ENCODE data around the gene HMG20A. TPM values are rescaled to one million over a fixed set of nuclear protein-coding genes. Genes with fewer than 3 reads are reported as not detected.
A peak's percentile ranks its signal among the peaks of the same experiment; 100 is the strongest.

The HMG20A gene
- total RNA-seq, 1 donor from 2014 or later = 48.6 TPM

DNA sequence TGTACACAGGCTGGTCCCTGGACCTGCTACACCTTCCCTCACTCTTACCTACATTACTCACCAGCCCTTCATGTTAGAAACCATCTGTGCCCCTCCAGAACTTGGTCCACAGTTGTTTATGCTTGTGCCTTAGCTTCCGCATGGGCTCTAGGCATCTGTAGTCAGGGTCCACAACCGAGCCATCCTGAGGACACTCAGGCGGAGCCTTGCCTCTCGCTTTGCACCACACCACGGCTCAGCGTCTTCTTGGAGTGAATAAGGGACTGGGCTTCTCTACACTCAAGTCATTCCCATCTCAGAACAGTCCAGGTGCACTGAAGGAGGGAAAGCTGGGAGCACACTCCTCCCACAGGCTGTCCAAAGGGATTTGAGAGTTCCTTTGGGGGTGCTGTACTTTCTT is 97.8 kb downstream of the HMG20A start:
- no peak for DNase-seq (ENCODE audit: low read depth)

DNA sequence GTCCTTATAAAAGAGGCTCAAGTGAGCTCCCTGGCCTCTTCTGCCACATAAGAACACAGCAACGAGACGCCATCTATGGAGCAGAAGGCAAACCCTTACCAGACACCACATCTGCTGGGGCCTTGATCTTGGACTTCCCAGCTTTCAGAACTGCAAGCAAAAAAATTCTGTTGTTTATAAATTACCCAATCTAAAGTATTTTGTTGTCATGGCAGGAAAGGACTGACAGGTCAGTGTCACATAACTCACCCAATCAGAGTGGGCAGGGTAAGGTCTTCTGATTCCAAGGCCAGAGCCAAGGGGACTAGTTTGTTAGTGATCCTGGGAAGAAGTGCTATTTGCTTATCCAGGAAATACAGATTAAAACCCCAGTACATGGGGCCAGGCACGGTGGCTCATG is 98.9 kb downstream of the HMG20A start:
- DNase-seq (ENCODE audit: low read depth) = no peak

DNA sequence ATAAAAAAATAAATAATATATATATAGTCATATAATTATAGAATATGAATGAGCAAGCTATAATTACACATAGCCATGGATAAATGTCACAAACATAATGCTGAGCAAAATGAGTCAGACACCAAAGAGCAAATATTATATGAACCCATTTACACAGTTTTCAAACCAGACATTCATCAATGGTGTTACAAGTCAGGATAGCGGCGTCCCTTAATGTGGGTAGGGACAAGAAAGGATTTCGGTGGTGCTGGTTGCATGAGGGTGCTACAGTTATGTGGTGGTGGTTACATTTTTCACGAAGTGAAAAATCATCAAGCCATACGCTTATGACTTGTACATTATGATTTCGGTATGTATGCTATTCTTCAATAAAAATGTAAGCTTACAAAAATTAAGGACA is 100.5 kb downstream of the HMG20A start:
- no peak for DNase-seq (ENCODE audit: low read depth)

DNA sequence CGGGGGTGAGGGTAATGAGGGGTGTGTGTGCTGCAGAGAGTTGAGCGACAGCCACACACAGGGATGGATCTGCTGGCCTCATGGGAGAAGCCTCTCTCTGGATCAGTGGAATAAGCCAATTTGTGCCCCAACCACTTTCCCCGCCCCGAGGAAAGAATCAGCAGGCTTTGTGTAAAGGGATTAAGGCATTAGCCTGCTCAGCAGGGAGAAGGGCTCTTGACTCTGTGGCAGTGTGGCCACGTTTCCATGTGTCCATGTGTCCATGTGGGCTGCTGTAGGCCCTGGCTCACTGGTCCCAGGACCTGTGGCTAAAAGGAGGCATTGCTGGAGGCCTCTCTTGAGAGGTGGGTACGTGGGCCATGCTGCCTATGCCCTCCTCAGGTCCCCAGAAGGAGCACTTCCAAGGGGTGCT is 104.7 kb downstream of the HMG20A start:
- no peak for DNase-seq (ENCODE audit: low read depth)

DNA sequence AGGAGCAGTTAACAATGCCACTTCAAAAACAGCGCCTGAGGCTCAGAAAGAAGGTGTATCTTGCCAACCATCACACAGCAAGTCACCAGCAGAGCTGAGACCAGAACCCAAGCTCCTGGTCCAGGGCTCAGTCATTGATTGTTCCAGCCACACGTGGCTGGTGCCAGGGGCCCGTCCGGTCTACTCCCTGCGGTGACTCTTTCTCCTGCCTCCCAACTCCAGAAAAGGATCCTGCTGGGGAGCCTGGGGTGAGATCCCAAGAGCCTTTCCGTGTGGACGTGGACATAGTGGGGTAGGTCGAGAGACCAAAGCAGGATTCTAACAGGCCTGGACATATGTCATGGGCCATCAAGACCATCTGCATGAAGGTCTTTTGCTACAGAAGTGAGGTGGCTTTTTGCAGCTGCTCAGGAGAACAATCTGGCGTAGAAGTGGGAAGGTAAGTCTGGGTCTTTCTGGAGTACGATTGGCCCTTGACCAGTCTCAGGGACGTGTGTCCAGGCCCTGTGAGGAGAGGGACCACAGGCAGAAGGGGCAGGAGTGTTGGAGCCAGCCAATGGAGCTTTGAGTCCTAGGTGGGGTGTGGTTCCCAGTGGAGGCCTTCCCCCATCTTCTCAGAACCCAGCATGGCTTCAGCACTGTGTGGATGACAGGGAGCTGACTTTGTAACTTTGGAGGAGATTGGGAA is 105.4 kb downstream of the HMG20A start:
- no peak for DNase-seq (ENCODE audit: low read depth)

DNA sequence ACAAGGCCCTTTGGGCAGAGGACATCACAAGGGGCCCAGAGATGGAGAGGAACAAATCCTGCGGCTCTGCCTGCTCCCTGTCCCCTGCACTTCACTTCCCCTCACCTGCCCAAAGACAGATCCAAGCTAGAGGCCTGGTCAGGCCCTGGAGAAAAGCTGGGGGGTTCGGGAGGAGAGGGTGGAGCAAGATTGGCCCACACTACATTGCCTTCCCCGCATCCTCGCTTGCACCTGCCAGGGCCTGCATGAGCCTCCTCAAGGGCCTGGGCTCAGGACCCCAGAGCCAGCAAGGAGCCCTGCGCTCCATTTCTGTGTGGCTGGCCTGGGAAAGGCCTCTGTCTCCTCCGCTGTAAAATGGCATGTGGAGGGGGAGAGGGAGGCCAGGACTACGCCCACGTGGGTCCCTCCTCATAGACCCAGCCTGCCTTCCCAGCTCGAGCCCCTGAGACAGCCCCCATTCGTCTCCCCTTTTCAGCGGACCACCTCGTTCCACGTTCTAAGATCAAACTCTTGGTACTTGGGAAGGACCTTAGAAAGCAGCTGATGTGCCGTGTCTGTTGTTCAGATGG is 106.0 kb downstream of the HMG20A start:
- no peak for DNase-seq (ENCODE audit: low read depth)

DNA sequence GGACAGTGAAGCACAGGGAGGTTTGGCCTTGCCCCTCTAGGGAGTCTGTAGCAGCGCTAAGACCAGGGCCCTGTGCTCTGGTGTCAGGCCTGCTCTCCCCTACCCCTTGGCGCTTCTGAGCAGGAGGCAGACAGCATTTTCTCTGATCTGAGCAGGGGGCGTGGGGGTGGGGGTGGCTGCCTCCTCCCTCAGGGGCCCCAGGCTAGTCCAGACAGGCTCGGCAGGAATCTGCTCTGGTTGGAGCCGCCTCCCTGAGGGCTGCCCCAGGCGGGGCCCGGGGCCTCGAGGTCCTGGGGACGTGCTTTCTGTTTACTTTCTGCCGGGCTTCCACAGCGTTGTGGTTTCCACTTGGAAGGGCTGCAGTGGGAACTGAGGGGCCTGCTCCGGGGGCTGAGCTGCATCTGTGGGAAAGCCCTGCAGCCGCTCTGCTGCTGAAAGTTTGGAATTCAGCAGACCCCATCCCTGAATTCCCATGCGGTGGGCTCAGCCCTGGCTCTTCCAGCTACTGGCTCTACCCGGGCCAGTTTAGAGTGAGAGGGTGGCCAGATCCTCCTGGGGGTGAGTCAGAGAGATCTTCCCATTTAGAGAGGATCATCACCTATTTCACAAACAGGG is 106.6 kb downstream of the HMG20A start:
- no peak for DNase-seq (ENCODE audit: low read depth)

DNA sequence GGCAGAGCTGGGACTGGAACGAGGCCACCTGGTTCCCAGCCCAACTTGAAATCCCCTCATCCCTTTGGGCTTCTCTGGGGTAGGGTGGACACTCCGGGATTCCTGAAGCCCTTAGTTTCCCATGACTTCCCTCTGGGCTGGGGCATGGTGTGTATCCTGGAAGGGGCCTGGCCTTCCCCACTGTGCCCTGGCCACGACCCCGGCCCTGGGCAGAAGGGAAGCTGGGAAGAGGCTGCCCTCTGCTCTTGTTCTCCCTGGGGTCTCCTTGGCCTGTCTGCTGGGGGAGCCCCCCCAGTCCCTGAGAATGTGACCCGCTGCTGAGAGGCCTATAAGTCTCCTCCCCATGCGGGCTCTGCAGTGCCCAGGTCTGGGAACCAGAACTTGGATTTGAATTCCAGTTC is 107.1 kb downstream of the HMG20A start:
- DNase-seq (ENCODE audit: low read depth) = no peak

DNA sequence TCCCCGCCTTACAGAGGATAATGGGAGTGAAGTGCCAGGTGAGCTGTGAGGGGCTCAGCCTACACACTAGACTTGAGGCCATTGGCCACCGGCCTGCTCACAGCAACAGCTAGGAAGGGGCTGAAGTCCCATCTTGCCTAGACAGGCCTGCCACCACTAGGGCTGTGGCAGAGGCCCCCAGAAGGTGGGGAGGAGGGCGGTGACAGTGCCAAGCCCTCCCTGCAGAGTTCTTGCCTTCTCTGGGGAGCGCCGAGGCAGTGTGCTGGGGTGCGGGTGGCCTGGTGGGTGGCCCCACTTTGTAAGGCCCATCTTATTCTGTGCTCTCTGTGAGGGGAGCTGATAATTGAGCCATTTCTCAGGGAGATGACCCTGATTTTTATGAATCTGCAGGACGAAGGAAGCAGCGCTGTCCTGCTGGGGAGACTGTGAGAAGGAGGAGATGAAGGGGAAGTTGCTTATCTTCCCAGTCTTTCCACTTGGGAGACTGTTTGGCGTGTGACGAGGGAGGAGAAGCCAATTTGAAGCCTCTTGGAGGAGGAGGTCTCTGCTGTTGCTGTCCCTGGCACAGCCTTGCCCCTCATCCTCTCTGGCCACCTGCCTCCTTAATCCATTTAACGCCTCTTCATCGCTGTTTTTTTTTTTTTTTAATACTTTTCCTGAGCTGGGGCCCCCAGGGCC is 107.7 kb downstream of the HMG20A start:
- no peak for DNase-seq (ENCODE audit: low read depth)

DNA sequence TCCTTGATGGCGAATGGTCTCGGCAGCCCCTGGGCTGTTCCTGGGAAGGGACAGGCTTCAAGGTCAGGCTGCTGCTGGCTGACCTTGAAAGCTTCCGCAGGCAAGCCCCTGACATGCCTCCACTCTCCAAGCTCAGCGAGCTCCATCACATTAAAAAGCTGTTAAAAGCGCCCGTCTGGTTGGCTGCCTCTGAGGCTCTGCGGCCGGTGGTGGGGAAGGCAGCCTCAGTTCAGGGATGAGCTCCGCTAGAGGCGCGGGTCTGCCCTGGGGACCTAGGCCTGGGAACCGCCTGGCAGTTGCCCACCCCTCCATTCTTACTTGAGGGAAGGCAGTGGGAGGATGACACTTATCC is 108.3 kb downstream of the HMG20A start:
- no peak for DNase-seq (ENCODE audit: low read depth)

DNA sequence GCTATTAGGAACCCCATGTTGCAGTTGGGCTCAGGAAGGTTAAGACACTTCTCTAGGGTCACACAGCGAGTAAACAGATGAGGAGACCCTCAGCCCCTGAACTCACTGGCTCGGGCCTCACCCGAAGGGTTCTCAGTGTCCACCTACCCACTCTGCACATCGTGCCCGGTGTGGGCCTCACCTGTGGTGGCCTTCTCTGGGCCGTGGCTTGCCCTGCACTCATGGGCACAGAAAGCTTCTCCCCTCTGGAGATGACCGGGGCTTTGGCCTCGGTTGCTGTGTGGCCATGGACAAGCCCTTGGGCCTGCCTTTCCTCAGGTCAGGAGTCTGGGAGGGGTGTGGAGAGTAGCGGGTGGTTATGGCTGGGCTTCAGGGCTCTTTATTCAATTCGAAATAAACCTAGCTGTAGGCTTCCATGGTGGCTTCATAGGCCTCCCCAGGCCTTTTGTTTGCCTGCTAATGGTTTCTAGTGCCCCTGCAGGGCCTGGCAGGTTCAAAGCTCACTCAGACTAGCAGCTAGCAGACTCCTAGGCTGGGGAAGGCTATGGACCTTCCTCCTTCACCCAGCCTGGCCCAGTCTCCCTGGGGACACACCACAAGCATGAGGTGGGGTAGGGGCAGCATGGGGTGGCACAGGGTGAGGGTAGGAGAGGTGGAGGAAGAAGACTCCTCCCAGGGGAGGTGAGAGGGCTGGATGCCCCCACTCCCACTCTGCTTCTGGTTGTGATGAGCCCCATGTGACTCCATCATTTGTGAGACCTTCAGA is 108.9 kb downstream of the HMG20A start:
- DNase-seq (ENCODE audit: low read depth) = no peak

DNA sequence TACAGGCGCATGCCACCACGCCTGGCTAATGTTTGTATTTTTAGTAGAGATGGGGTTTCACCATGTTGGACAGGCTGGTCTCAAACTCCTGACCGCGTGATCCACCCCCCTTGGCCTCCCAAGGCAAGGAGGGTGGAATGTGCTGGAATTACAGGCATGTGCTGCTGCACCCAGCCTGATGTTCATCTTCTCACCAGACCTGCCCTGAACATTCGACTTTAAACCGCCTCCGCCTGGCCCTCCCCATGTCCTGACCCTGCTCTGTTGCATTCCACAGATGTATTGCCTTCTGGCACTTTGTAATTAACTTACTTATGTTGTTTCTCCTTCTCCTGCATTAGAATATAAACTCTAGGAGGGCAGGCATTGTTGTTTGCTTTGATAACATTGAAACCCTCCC is 109.9 kb downstream of the HMG20A start:
- DNase-seq (ENCODE audit: low read depth) = peak; percentile 32

DNA sequence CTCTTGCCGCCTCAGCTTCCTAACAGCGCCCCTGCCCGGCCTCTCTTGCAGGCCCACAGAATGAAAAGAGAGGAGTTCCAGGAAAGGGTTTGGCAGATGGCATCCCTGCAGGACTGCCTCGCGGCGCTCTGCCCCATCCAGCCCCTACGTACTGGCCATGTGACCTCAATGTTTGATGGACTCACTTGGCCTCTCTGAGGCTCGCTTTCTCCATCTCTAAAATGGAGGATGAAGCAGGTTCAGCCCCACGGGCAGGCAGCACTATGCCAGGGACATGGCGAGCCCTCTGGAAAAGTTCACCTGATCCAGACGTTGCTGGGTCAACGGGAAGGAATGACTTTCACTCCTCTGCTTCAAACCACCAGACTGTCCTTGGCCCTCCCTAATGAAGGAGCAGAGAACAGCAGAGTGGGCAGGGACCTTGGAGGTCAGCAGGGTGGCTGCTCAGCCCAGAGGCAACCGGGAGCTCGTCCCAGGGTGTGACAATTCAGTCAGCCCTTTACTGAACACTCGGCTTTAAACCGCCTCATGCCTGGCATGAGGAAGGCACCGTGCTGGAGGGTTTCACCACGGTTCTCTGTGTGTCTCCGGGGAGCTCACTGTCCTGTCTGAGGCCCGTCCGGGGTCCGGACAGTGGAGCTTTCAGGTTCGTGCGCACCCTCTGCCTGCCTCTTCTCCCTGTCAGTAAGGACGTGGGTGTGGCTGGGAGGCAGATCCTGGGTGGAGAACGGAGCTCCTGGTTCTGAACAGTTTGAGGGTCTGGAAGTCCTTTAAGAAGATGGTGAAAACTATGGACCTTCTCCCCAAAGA is 110.7 kb downstream of the HMG20A start:
- DNase-seq (ENCODE audit: low read depth) = no peak

DNA sequence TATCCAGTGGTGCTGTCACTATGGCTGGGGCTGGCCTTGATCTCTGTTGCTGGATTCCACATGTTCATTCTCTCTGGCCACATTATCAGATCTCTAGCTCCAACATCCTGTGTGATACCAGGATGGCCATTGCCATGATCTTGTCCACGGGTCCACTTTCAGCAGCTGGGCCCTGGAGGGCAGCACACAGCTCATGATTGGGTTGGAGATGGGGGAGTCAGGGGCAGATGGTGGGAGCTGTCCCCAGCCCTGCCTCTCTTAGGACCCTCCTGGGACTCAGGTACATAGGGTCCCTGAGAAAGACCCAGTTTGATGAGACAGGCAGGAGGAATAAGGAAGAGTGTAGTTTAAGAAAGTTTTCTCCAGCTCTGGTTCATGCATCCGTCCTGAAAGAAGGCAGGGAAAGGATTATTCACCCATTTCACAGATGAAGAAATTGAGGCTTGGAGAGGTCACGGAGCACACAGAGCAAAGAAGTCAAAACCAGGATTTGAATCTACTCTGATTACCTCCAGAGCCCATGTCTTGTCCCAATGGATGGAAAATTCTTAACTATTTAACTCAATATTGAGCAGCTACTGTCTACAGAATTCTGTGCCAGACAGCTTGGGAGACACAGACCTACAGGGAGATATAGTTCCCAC is 111.5 kb downstream of the HMG20A start:
- no peak for DNase-seq (ENCODE audit: low read depth)

DNA sequence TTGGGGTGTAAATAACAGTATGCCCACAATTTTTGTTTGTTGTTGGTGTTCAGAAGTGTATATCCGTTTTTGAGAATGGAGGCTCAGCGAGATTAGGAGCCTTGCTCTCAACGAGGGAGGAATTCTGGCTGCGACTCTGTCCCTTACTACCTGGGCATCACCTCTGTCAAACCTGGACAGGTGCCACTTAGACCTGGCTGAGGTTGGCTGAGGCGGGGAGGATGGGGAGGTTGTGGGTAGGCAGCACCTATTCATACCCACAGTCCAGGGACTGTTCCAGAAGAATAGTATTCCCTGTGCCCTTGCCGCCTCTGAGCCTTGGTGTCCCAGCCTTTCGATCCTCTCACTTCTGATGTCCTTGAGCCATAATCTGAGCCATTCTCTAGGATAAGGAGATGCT is 112.2 kb downstream of the HMG20A start:
- no peak for DNase-seq (ENCODE audit: low read depth)

DNA sequence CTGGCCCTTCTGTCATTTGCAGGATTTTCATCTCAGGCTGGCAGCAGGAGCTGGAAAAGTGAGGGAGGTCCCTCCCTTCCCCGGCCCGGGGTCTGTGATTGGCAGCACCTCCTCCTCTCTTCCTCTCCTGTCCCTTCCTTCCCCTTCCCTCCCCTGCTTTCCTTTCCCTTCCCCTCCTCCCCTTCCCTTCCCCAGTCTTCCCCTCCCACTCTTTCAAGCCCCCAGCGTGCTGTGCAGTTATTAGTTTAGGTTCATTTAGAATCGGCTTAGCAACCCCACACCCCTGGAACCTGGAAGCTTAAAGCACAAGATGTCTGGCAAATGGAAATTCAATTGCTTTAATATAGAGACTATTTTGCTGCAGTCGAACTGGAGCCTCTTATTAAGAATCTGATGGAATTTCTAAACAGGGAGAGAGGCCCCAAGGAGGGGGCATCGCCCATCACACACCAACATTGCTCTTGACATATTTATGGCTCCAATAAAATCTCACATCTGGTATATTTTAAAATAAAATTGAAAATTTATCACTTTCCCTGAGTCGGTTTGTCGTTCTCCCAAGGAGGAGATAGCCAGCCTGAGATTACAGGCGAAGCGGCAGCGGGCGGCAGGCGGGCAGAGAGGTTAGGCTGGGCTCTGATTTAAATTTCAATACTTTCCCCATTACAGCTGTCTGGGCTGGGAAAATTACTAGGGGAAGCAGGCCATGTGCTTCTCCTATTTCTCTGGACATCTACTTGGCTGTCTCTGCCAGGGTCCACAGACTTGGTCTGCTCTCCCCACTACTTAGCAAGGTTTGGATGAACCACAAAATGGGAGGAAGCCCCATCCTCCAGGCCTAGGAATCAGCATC is 113.1 kb downstream of the HMG20A start:
- no peak for DNase-seq (ENCODE audit: low read depth)
